Measurements from ENCODE around the gene MYL12A.

MYL12A gene

DNA sequence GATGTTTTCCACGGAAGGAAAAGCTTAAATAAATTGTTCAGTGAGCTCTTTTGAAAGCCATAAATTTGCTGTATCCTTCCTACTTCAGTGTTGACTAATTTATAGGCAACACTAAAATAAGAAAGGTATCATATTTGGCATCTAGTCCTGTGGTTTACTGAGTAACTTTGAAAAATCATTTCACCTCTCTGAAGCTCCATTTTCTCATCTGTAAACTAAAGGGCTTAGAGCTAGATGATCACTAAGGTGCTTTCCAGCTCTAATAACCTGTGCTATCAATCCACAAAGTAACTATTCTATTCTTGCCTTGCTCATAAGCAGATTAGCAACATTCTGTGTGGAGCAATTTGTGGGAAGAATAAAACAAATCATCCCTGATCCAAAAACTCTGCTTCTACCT is 24.2 kb upstream of the MYL12A start:
- Mint-ChIP-seq H3K27me3 (ENCODE audit: low read depth, poor library complexity) (peaks cover 5% of the 10 kb centered on the region), H3K4me3 (no peak overlapping the region), H3K36me3 (ENCODE audit: low read depth) (no peaks in the 10 kb centered on the region), H3K4me1 (peaks cover 19% of the 10 kb centered on the region), H3K9me3 (no peaks in the 10 kb centered on the region), H3K27ac (no peak overlapping the region)
- DNase-seq, result no peak
- TF ChIP-seq, protein P1, sequence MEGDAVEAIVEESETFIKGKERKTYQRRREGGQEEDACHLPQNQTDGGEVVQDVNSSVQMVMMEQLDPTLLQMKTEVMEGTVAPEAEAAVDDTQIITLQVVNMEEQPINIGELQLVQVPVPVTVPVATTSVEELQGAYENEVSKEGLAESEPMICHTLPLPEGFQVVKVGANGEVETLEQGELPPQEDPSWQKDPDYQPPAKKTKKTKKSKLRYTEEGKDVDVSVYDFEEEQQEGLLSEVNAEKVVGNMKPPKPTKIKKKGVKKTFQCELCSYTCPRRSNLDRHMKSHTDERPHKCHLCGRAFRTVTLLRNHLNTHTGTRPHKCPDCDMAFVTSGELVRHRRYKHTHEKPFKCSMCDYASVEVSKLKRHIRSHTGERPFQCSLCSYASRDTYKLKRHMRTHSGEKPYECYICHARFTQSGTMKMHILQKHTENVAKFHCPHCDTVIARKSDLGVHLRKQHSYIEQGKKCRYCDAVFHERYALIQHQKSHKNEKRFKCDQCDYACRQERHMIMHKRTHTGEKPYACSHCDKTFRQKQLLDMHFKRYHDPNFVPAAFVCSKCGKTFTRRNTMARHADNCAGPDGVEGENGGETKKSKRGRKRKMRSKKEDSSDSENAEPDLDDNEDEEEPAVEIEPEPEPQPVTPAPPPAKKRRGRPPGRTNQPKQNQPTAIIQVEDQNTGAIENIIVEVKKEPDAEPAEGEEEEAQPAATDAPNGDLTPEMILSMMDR (IDR thresholded peaks at IDR 0.05), result no peak

DNA sequence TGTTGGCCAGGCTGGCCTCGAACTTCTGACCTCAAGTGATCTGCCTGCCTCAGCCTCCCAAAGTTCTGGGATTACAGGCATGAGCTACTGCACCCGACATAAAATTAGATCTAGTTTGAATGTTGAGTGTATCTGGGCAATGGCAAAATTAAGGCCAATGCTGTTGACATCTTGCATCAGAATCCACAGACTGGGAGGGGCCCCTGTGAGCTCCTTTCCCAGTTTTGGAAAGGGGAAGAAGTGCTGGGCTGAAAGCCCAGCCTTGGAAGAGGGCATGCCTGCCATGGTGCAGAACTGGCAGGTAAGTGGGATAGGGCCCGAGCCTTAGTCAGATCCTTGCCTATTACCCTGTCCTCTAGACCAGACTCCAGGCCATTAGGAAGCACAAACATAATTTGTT is 23.4 kb upstream of the MYL12A start:
- Mint-ChIP-seq H3K9me3 (no peaks in the 10 kb centered on the region), H3K4me3 (no peak overlapping the region), H3K27ac (no peak overlapping the region), H3K4me1 (peaks cover 17% of the 10 kb centered on the region), H3K36me3 (ENCODE audit: low read depth) (no peaks in the 10 kb centered on the region), H3K27me3 (ENCODE audit: low read depth, poor library complexity) (peaks cover 5% of the 10 kb centered on the region)
- DNase-seq, result no peak
- TF ChIP-seq, protein P1 (IDR thresholded peaks at IDR 0.05), result no peak

DNA sequence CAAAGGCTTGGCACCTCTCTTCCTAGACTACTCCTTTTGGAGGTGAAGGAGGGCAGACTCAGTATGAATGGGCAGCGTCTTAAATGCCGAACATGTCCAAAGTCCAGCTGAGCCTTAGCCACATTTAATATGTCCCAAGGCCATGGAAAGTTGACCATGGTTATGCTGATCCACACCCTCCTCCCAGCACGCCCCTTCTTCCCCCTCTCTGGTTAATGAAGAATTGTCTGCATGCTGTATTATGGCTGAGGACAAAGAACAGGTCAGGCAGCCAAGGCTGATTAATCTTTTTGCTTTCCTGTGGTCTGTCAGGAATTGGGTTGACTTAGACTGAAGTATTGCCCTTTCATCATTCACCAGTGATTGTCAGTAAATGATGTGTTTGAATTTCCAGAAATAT is 22.0 kb upstream of the MYL12A start:
- Mint-ChIP-seq H3K4me1 (peaks cover 8% of the 10 kb centered on the region), H3K9me3 (no peaks in the 10 kb centered on the region), H3K4me3 (no peak overlapping the region), H3K36me3 (ENCODE audit: low read depth) (no peaks in the 10 kb centered on the region), H3K27ac (no peak overlapping the region), H3K27me3 (ENCODE audit: low read depth, poor library complexity) (peaks cover 5% of the 10 kb centered on the region)
- TF ChIP-seq, protein P1 (IDR thresholded peaks at IDR 0.05), result no peak
- no peak for DNase-seq

DNA sequence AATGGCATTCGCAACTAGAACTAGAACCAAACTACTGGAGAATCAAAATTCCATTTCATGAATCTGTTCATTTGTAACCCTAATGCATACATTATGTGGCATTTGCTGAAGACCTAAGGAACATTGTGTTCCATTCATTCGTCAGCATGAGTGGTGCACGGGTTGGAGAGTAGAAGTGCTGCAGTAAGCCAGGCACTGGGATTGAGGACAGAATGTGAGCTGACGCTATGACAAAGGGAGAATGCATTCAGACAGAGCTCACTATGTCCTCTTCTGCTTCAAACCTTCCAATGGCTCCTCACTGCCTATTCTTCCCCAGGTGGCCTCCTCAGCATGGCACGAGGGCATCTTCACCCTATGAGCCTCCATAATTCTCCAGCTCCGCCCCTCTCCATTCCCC is 21.6 kb upstream of the MYL12A start:
- peaks cover 2% of the 10 kb centered on the region for H3K36me3 Mint-ChIP-seq (ENCODE audit: low read depth)
- peaks cover 8% of the 10 kb centered on the region for H3K27me3 Mint-ChIP-seq (ENCODE audit: low read depth, poor library complexity)
- TF ChIP-seq, protein P1 (IDR thresholded peaks at IDR 0.05), result no peak
- H3K4me1 Mint-ChIP-seq, result peaks cover 10% of the 10 kb centered on the region
- H3K9me3 Mint-ChIP-seq, result no peaks in the 10 kb centered on the region
- no peak overlapping the region for H3K4me3 Mint-ChIP-seq
- H3K27ac Mint-ChIP-seq, result no peak overlapping the region
- DNase-seq, result no peak

DNA sequence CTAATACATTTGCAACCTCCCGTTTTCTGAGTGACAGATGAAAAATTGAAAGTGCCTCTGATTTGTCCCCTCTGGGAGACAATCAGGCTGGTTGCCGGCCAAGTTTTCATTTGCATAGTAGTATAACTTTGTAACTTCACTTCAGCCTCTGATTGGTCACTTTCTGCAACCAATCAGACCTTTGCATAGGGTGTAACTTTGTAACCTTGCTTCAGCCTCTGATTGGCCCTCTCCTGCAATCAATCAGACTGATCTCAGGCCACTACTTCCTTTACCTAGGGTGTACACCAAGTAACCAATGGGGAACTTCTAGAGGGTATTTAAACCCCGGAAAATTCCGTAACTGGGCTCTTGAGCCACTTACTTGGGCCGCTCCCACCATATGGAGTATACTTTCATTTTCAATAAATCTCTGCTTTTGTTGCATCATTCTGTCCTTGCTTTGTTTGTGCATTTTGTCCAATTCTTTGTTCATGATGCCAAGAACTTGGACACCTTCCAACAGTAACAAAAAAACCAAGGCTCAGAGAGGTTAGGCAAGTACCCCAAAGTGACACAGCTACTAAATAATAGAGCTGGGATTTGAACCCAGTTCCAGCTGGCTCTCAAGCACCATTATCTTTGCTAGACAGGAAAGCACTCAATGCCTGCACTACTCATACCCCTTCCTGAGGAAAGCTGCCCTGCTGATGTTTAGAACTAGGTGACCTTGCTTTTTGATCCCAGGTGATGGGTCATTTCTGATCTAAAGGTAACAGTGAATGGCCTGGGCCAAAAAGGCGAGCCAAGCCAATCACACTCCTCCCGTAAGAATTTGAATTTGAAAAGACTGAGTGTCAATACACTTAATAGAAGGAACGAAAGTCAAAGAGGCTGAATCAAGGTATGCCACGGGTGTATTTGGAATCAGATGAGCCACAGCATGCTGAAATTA is 16.9 kb upstream of the MYL12A start:
- Mint-ChIP-seq H3K36me3 (ENCODE audit: low read depth) (peaks cover 4% of the 10 kb centered on the region), H3K4me3 (no peak overlapping the region), H3K27ac (no peak overlapping the region), H3K4me1 (peaks cover 19% of the 10 kb centered on the region), H3K9me3 (no peaks in the 10 kb centered on the region), H3K27me3 (ENCODE audit: low read depth, poor library complexity) (peaks cover 4% of the 10 kb centered on the region)
- TF ChIP-seq, protein P1 (IDR thresholded peaks at IDR 0.05), result no peak
- DNase-seq, result no peak

DNA sequence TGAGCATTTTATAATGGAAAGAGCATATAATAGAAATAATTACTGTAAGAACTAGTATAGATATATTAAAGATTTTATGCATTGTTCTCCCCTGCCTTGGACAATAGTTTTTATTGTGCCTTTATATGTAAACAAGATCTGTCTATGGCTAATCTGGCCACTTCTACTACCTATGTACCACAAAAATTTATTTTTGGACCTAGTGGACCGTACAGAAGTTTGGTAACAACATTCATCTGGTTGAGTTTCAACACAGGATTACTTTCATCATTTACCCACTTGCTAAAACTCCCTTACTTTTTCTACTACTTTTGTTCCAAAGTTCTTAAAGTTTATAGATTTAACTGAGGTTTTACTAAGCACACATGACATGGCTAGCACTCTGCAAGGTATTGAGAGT is 14.6 kb upstream of the MYL12A start:
- Mint-ChIP-seq H3K4me1 (peaks cover 19% of the 10 kb centered on the region), H3K27me3 (ENCODE audit: low read depth, poor library complexity) (peaks cover 4% of the 10 kb centered on the region), H3K9me3 (peaks cover 5% of the 10 kb centered on the region), H3K36me3 (ENCODE audit: low read depth) (peaks cover 4% of the 10 kb centered on the region), H3K4me3 (no peak overlapping the region), H3K27ac (no peak overlapping the region)
- TF ChIP-seq, protein P1 (IDR thresholded peaks at IDR 0.05), result no peak
- no peak for DNase-seq

All from nephron progenitor cell (in vitro differentiated cells).